Neural cell (in vitro differentiated cells): ENCODE data around the gene ADAM11.

Source experiments
- RAD21 ChIP-seq: fragments of 450-650 bp; conservative IDR thresholded peaks from 2 replicates; pipeline ENCODE4 v1.6.1; 2014; ENCODE audit warnings: antibody characterized with exemption, mild to moderate bottlenecking, moderate library complexity
- SMC3 ChIP-seq: fragments of 450-650 bp; conservative IDR thresholded peaks from 2 replicates; pipeline ENCODE4 v1.6.1; 2014; ENCODE audit warnings: antibody characterized with exemption, mild to moderate bottlenecking, moderate library complexity; ENCODE audit not compliant: poor library complexity
- TAF1 ChIP-seq: IDR thresholded peaks from 2 replicates; pipeline ENCODE4 v1.6.1; 2012; ENCODE audit warnings: low read depth

DNA sequence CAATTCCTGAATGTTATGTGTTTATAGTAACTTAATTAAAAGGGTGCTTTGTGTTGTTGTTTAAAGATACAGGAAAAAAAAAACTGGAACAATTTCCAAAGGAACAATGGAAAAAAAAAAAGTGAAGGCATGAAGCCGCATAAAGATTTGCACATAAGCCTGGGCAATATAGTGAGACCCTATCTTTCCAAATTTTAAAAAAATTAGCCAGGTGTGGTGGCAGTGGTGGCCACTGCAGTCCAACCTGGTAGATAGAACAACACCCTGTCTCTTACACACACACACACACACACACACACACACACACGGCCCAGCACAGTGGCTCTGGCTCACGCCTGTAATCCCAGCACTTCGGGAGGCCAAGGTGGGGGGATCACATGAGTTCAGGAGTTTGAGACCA, 49.4 kb downstream of the ADAM11 start:
- TF ChIP-seq TAF1 (no peak), SMC3 (no peak), RAD21 (no peak)
